ENCODE measurements around the gene RGS13. TPM values are rescaled to one million over a fixed set of nuclear protein-coding genes. Genes with fewer than 3 reads are reported as not detected.

Gene RGS13
- total and polyA plus RNA-seq, 2 donors (not counting 3 experiments of a cell fraction or from before 2014, with no cell fraction given) = not detected

DNA sequence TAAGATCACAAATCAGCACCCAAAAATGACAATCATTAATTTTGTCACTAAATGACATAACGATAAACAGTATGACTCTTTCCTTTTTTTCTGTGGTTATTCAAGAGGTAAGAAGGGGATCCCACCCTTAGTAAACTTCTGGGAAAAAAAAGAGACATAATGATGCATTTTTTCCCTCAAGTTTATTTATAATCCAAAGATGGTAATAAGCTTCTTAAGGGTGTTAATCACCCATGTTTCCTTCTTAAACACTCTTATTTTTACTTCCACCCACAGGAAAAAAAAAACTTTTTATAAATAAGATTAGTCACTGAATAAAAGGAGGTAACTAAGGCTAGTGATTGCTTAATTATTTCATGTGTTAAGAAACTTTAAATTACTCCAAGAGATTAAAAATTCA lies 35.7 kb upstream of the RGS13 start:
- no peak for FAIRE-seq
- Histone ChIP-seq H3K4me3 (replicated peaks in 1 of 3; ENCODE audit: insufficient read depth in 1 of 3, low read depth in 1 of 3, low read length in 3 of 3) (no peak overlapping the region), H3K4me1 (ENCODE audit: control insufficient read depth, extremely low read depth, insufficient read depth, low read length) (peaks cover 3% of the 10 kb centered on the region), H3K9ac (replicated peaks; ENCODE audit: extremely low read depth, insufficient read depth, low read length) (no peak overlapping the region), H3K36me3 (ENCODE audit: control insufficient read depth in 2 of 2, extremely low read depth in 1 of 2, insufficient read depth in 2 of 2, low read length in 2 of 2) (no peaks in the 10 kb centered on the region), H2AFZ (ENCODE audit: low read depth, low read length) (no peak overlapping the region), H3K4me2 (ENCODE audit: insufficient read depth, low read length) (no peak overlapping the region), H3K9me1 (replicated peaks; ENCODE audit: control insufficient read depth, extremely low read depth, insufficient read depth, low read length) (no peaks in the 10 kb centered on the region), H4K20me1 (replicated peaks; ENCODE audit: control insufficient read depth, extremely low read depth, insufficient read depth, low read length) (no peaks in the 10 kb centered on the region), H3K9me3 (replicated peaks; ENCODE audit: control insufficient read depth, insufficient read depth, low read length) (no peaks in the 10 kb centered on the region), H3K79me2 (ENCODE audit: control insufficient read depth, insufficient read depth, low read length) (no peaks in the 10 kb centered on the region), H3K27ac (ENCODE audit: insufficient read depth, low read depth, low read length) (no peak overlapping the region), H3K27me3 (ENCODE audit: control insufficient read depth in 2 of 2, insufficient read depth in 2 of 2, low read length in 2 of 2) (no peaks in the 10 kb centered on the region)
- dilution Hi-C loops (cut with MboI; ENCODE audit: extremely low pct_ligation_motif_present, low sequenced_read_pairs) (no loop called here), intact Hi-C loops (cut with micrococcal nuclease) (no loop called here)
- BruUV-seq (replicated peaks) = no TSS peak
- CTCF ChIA-PET = interaction anchor here (0.9 to 1.1 kb wide), 2 partner anchors 123 to 126 kb away, joined by 5 read pairs; no protein-coding TSS in a partner anchor
- TF ChIP-seq JUN (IDR thresholded peaks at IDR 0.05; ENCODE audit: borderline replicate concordance, insufficient read depth, insufficient read length, low read depth) (no peak), POLR2A (IDR thresholded peaks at IDR 0.05; ENCODE audit: low read depth, low read length) (no peak), POLR2AphosphoS5 (IDR thresholded peaks at IDR 0.05; ENCODE audit: insufficient read depth, low read depth, low read length) (no peak), EZH2 (IDR thresholded peaks at IDR 0.05; ENCODE audit: borderline replicate concordance, low read depth, low read length, severe bottlenecking) (no peak), GATA2 (IDR thresholded peaks at IDR 0.05; ENCODE audit: insufficient read depth, insufficient read length, low read depth, low read length) (no peak), MAX (IDR thresholded peaks at IDR 0.05; ENCODE audit: insufficient read depth, insufficient read length) (no peak), MYC (IDR thresholded peaks at IDR 0.05; ENCODE audit: low read depth, low read length) (no peak), FOS (IDR thresholded peaks at IDR 0.05; ENCODE audit: borderline replicate concordance, insufficient read depth, low read length) (no peak)
- TF ChIP-seq, protein P1, sequence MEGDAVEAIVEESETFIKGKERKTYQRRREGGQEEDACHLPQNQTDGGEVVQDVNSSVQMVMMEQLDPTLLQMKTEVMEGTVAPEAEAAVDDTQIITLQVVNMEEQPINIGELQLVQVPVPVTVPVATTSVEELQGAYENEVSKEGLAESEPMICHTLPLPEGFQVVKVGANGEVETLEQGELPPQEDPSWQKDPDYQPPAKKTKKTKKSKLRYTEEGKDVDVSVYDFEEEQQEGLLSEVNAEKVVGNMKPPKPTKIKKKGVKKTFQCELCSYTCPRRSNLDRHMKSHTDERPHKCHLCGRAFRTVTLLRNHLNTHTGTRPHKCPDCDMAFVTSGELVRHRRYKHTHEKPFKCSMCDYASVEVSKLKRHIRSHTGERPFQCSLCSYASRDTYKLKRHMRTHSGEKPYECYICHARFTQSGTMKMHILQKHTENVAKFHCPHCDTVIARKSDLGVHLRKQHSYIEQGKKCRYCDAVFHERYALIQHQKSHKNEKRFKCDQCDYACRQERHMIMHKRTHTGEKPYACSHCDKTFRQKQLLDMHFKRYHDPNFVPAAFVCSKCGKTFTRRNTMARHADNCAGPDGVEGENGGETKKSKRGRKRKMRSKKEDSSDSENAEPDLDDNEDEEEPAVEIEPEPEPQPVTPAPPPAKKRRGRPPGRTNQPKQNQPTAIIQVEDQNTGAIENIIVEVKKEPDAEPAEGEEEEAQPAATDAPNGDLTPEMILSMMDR (IDR thresholded peaks at IDR 0.05; ENCODE audit: extremely low read depth in 1 of 2, insufficient read depth in 1 of 2, low read depth in 1 of 2, low read length in 2 of 2) = no peak
- no peak for DNase-seq (ENCODE audit: low read depth, low spot score)
- POLR2A ChIA-PET = no interaction called here

All from endothelial cell of umbilical vein (primary cell).